ENCODE measurements around the gene EVI2B. TPM values are rescaled to one million over a fixed set of nuclear protein-coding genes. Genes with fewer than 3 reads are reported as not detected.
"Not testable (repeated sequence)": the region's sequence is repeated elsewhere in the genome, so short reads cannot be mapped to it uniquely, and the experiment has no call there.

Gene EVI2B
- 10 to 100 TPM; 28.0 to 37.3 TPM for total RNA-seq

- Mint-ChIP-seq H3K9me3 (peaks cover 0 to 1% of the 10 kb centered on the region in 2 donors), H3K36me3 (ENCODE audit: insufficient read depth in 2 of 2) (peaks cover 7 to 19% of the 10 kb centered on the region in 2 donors), H3K4me1 (ENCODE audit: low read depth) (peaks cover 62% of the 10 kb centered on the region), H3K27ac (peak within 1 kb of the TSS; percentile 98), H3K27me3 (ENCODE audit: low read depth) (no peaks in the 10 kb centered on the region), H3K4me3 (peak within 1 kb of the TSS; percentile 88 to 91)
- peak in 1 of 2 donors; percentile 24 for DNase-seq
- peak; percentile 47 to 60 for ATAC-seq (replicated peaks in 1 of 2)
These were observed at the start of gene EVI2B for GRCh38 chr17:31313982-31314781. Gene EVI2B, minus strand, starts transcription at chr17:31314054. Its CDS starts 8,445 bp downstream, at chr17:31305609.

- no peaks in the 10 kb centered on the region for H3K4me1 Mint-ChIP-seq (ENCODE audit: low read depth)
- no peak for DNase-seq
- no peaks in the 10 kb centered on the region for H3K27me3 Mint-ChIP-seq (ENCODE audit: low read depth)
- no peaks in the 10 kb centered on the region for H3K9me3 Mint-ChIP-seq
- H3K27ac Mint-ChIP-seq = no peak overlapping the region
- no peak for ATAC-seq (replicated peaks in 1 of 2)
- no peak overlapping the region for H3K4me3 Mint-ChIP-seq
- peaks cover 0 to 8% of the 10 kb centered on the region in 2 donors for H3K36me3 Mint-ChIP-seq (ENCODE audit: insufficient read depth in 2 of 2)
These were observed 44.1 kb upstream of the EVI2B start for GRCh38 chr17:31357839-31358394.

- DNase-seq (no peak), ATAC-seq (replicated peaks in 1 of 2) (no peak)
- Mint-ChIP-seq H3K27me3 (ENCODE audit: low read depth) (no peaks in the 10 kb centered on the region), H3K27ac (no peak overlapping the region), H3K9me3 (no peaks in the 10 kb centered on the region), H3K36me3 (ENCODE audit: insufficient read depth in 2 of 2) (peaks cover 0 to 8% of the 10 kb centered on the region in 2 donors), H3K4me1 (ENCODE audit: low read depth) (no peaks in the 10 kb centered on the region), H3K4me3 (no peak overlapping the region)
These were observed 43.2 kb upstream of the EVI2B start for GRCh38 chr17:31357091-31357490.

- Mint-ChIP-seq H3K4me1 (ENCODE audit: low read depth) (no peaks in the 10 kb centered on the region), H3K4me3 (no peak overlapping the region), H3K27me3 (ENCODE audit: low read depth) (no peaks in the 10 kb centered on the region), H3K9me3 (no peaks in the 10 kb centered on the region), H3K27ac (no peak overlapping the region), H3K36me3 (ENCODE audit: insufficient read depth in 2 of 2) (peaks cover 0 to 6% of the 10 kb centered on the region in 2 donors)
- no peak for ATAC-seq (replicated peaks in 1 of 2)
- DNase-seq = no peak
These were observed 42.1 kb upstream of the EVI2B start for GRCh38 chr17:31355935-31356334.

GRCh38 chr17:31349454-31349853, 35.6 kb upstream of the EVI2B start:
- DNase-seq (no peak), ATAC-seq (replicated peaks in 1 of 2) (no peak)
- H3K27me3 Mint-ChIP-seq (ENCODE audit: low read depth) = no peaks in the 10 kb centered on the region
- peaks cover 0 to 3% of the 10 kb centered on the region in 2 donors for H3K36me3 Mint-ChIP-seq (ENCODE audit: insufficient read depth in 2 of 2)
- H3K9me3 Mint-ChIP-seq = no peaks in the 10 kb centered on the region
- no peak overlapping the region for H3K4me3 Mint-ChIP-seq
- no peak overlapping the region for H3K27ac Mint-ChIP-seq
- H3K4me1 Mint-ChIP-seq (ENCODE audit: low read depth) = no peaks in the 10 kb centered on the region

GRCh38 chr17:31345191-31345747, 31.4 kb upstream of the EVI2B start:
- not testable (repeated sequence) for H3K4me1 Mint-ChIP-seq (ENCODE audit: low read depth); H3K9me3 Mint-ChIP-seq; H3K36me3 Mint-ChIP-seq (ENCODE audit: insufficient read depth in 2 of 2); DNase-seq; H3K27me3 Mint-ChIP-seq (ENCODE audit: low read depth); H3K4me3 Mint-ChIP-seq; H3K27ac Mint-ChIP-seq; ATAC-seq (replicated peaks in 1 of 2)

GRCh38 chr17:31339906-31340661, 26.2 kb upstream of the EVI2B start:
- no peak overlapping the region for H3K4me3 Mint-ChIP-seq
- DNase-seq (no peak), ATAC-seq (replicated peaks in 1 of 2) (no peak)
- H3K9me3 Mint-ChIP-seq = no peaks in the 10 kb centered on the region
- no peaks in the 10 kb centered on the region for H3K27me3 Mint-ChIP-seq (ENCODE audit: low read depth)
- H3K36me3 Mint-ChIP-seq (ENCODE audit: insufficient read depth in 2 of 2) = peaks cover 0 to 6% of the 10 kb centered on the region in 2 donors
- H3K4me1 Mint-ChIP-seq (ENCODE audit: low read depth) = peaks cover 6% of the 10 kb centered on the region
- H3K27ac Mint-ChIP-seq = no peak overlapping the region

GRCh38 chr17:31329221-31329620, 15.4 kb upstream of the EVI2B start:
- no peaks in the 10 kb centered on the region for H3K27me3 Mint-ChIP-seq (ENCODE audit: low read depth)
- H3K4me1 Mint-ChIP-seq (ENCODE audit: low read depth) = peaks cover 34% of the 10 kb centered on the region
- no peak overlapping the region for H3K27ac Mint-ChIP-seq
- peaks cover 0 to 3% of the 10 kb centered on the region in 2 donors for H3K36me3 Mint-ChIP-seq (ENCODE audit: insufficient read depth in 2 of 2)
- ATAC-seq (replicated peaks in 1 of 2) (no peak), DNase-seq (no peak)
- no peak overlapping the region for H3K4me3 Mint-ChIP-seq
- no peaks in the 10 kb centered on the region for H3K9me3 Mint-ChIP-seq

GRCh38 chr17:31328160-31328535, 14.3 kb upstream of the EVI2B start:
- Mint-ChIP-seq H3K4me1 (ENCODE audit: low read depth) (peaks cover 34% of the 10 kb centered on the region), H3K27me3 (ENCODE audit: low read depth) (no peaks in the 10 kb centered on the region), H3K36me3 (ENCODE audit: insufficient read depth in 2 of 2) (peaks cover 0 to 3% of the 10 kb centered on the region in 2 donors), H3K27ac (peak overlapping the region; percentile 50), H3K9me3 (no peaks in the 10 kb centered on the region), H3K4me3 (peak overlapping the region; percentile 16 to 20)
- ATAC-seq (replicated peaks in 1 of 2) (no peak), DNase-seq (no peak)

- ATAC-seq (replicated peaks in 1 of 2) (no peak), DNase-seq (no peak)
- Mint-ChIP-seq H3K27me3 (ENCODE audit: low read depth) (no peaks in the 10 kb centered on the region), H3K27ac (peak overlapping the region; percentile 50), H3K4me3 (peak overlapping the region; percentile 16 to 20), H3K36me3 (ENCODE audit: insufficient read depth in 2 of 2) (peaks cover 0 to 3% of the 10 kb centered on the region in 2 donors), H3K4me1 (ENCODE audit: low read depth) (peaks cover 34% of the 10 kb centered on the region), H3K9me3 (no peaks in the 10 kb centered on the region)
These were observed 13.8 kb upstream of the EVI2B start for GRCh38 chr17:31327534-31328159.

- H3K9me3 Mint-ChIP-seq = no peaks in the 10 kb centered on the region
- no peak overlapping the region for H3K4me3 Mint-ChIP-seq
- H3K27me3 Mint-ChIP-seq (ENCODE audit: low read depth) = no peaks in the 10 kb centered on the region
- H3K4me1 Mint-ChIP-seq (ENCODE audit: low read depth) = peaks cover 25% of the 10 kb centered on the region
- DNase-seq (no peak), ATAC-seq (replicated peaks in 1 of 2) (no peak)
- peaks cover 0 to 10% of the 10 kb centered on the region in 2 donors for H3K36me3 Mint-ChIP-seq (ENCODE audit: insufficient read depth in 2 of 2)
- H3K27ac Mint-ChIP-seq = no peak overlapping the region
These were observed 9.7 kb upstream of the EVI2B start for GRCh38 chr17:31323551-31323950.

- H3K4me1 Mint-ChIP-seq (ENCODE audit: low read depth) = peaks cover 26% of the 10 kb centered on the region
- peak; percentile 24 to 36 for ATAC-seq (replicated peaks in 1 of 2)
- no peaks in the 10 kb centered on the region for H3K27me3 Mint-ChIP-seq (ENCODE audit: low read depth)
- H3K27ac Mint-ChIP-seq = peak overlapping the region; percentile 94
- peak overlapping the region; percentile 68 to 82 for H3K4me3 Mint-ChIP-seq
- H3K9me3 Mint-ChIP-seq = no peaks in the 10 kb centered on the region
- peaks cover 3 to 14% of the 10 kb centered on the region in 2 donors for H3K36me3 Mint-ChIP-seq (ENCODE audit: insufficient read depth in 2 of 2)
- peak; percentile 20 to 40 for DNase-seq
These were observed 8.1 kb upstream of the EVI2B start for GRCh38 chr17:31321966-31322365.
